ENCODE measurements around the gene CDH5.
A peak's percentile ranks its signal among the peaks of the same experiment; 100 is the strongest.

CDH5 gene

GRCh38 chr16:66366433-66367299 is at the start of gene CDH5:
Gene CDH5, plus strand, starts transcription at chr16:66366691. Its CDS starts 12,647 bp downstream, at chr16:66379338.
- TF ChIP-seq ZBTB7A (IDR thresholded peaks at IDR 0.05; ENCODE audit: low read depth) (0 out of 2 replicates have a peak, but pooled peaks have one; percentile 24), USF1 (IDR thresholded peaks at IDR 0.05) (no peak)

GRCh38 chr16:66318505-66318904 is 48.0 kb upstream of the CDH5 start:
- no peak for TF ChIP-seq MAX (IDR thresholded peaks at IDR 0.05)
- TF ChIP-seq NFIC (IDR thresholded peaks at IDR 0.05): no peak
- no peak for TF ChIP-seq RAD21 (IDR thresholded peaks at IDR 0.05; ENCODE audit: low read depth)
- TF ChIP-seq REST (IDR thresholded peaks at IDR 0.05; ENCODE audit: low read depth): no peak
- no peak for TF ChIP-seq USF1 (IDR thresholded peaks at IDR 0.05)
- no peak for TF ChIP-seq FOXM1 (IDR thresholded peaks at IDR 0.05; ENCODE audit: borderline replicate concordance, low read depth)
- TF ChIP-seq TCF12 (IDR thresholded peaks at IDR 0.05; ENCODE audit: low read depth): no peak
- no peak for TF ChIP-seq TAF1 (IDR thresholded peaks at IDR 0.05; ENCODE audit: low read depth)
- TF ChIP-seq TEAD4 (IDR thresholded peaks at IDR 0.05): no peak
- no peak for TF ChIP-seq EP300 (IDR thresholded peaks at IDR 0.05; ENCODE audit: borderline replicate concordance)
- TF ChIP-seq ZBTB7A (IDR thresholded peaks at IDR 0.05; ENCODE audit: low read depth): no peak
- TF ChIP-seq CREB1 (IDR thresholded peaks at IDR 0.05; ENCODE audit: low read depth): no peak
- no peak for TF ChIP-seq YY1 (IDR thresholded peaks at IDR 0.05; ENCODE audit: low read depth)
- TF ChIP-seq EGR1 (IDR thresholded peaks at IDR 0.05): no peak
- no peak for TF ChIP-seq CEBPB (IDR thresholded peaks at IDR 0.05)

- TF ChIP-seq TAF1 (IDR thresholded peaks at IDR 0.05; ENCODE audit: low read depth) (no peak), NFIC (IDR thresholded peaks at IDR 0.05) (no peak), TCF12 (IDR thresholded peaks at IDR 0.05; ENCODE audit: low read depth) (no peak), CREB1 (IDR thresholded peaks at IDR 0.05; ENCODE audit: low read depth) (no peak), RAD21 (IDR thresholded peaks at IDR 0.05; ENCODE audit: low read depth) (no peak), ZBTB7A (IDR thresholded peaks at IDR 0.05; ENCODE audit: low read depth) (no peak), USF1 (IDR thresholded peaks at IDR 0.05) (no peak)
These were observed 45.7 kb upstream of the CDH5 start for GRCh38 chr16:66320774-66321173.

- TF ChIP-seq EP300 (IDR thresholded peaks at IDR 0.05; ENCODE audit: borderline replicate concordance) (no peak), RAD21 (IDR thresholded peaks at IDR 0.05; ENCODE audit: low read depth) (no peak), FOXM1 (IDR thresholded peaks at IDR 0.05; ENCODE audit: borderline replicate concordance, low read depth) (no peak), TAF1 (IDR thresholded peaks at IDR 0.05; ENCODE audit: low read depth) (no peak)
These were observed 44.3 kb upstream of the CDH5 start for GRCh38 chr16:66322174-66322573.

- TF ChIP-seq EGR1 (IDR thresholded peaks at IDR 0.05) (no peak), MAX (IDR thresholded peaks at IDR 0.05) (no peak), NFIC (IDR thresholded peaks at IDR 0.05) (no peak), RAD21 (IDR thresholded peaks at IDR 0.05; ENCODE audit: low read depth) (peak; percentile 31; the same call in 1 of the 2 replicates), CEBPB (IDR thresholded peaks at IDR 0.05) (no peak), TEAD4 (IDR thresholded peaks at IDR 0.05) (no peak)
These were observed 41.5 kb upstream of the CDH5 start for GRCh38 chr16:66324815-66325515.

- TF ChIP-seq CEBPB (IDR thresholded peaks at IDR 0.05) (no peak), REST (IDR thresholded peaks at IDR 0.05; ENCODE audit: low read depth) (no peak), RAD21 (IDR thresholded peaks at IDR 0.05; ENCODE audit: low read depth) (no peak), ZBTB7A (IDR thresholded peaks at IDR 0.05; ENCODE audit: low read depth) (no peak), TCF12 (IDR thresholded peaks at IDR 0.05; ENCODE audit: low read depth) (no peak), CREB1 (IDR thresholded peaks at IDR 0.05; ENCODE audit: low read depth) (no peak), FOXM1 (IDR thresholded peaks at IDR 0.05; ENCODE audit: borderline replicate concordance, low read depth) (no peak), TAF1 (IDR thresholded peaks at IDR 0.05; ENCODE audit: low read depth) (no peak), YY1 (IDR thresholded peaks at IDR 0.05; ENCODE audit: low read depth) (no peak), EP300 (IDR thresholded peaks at IDR 0.05; ENCODE audit: borderline replicate concordance) (no peak), EGR1 (IDR thresholded peaks at IDR 0.05) (no peak), USF1 (IDR thresholded peaks at IDR 0.05) (no peak), MAX (IDR thresholded peaks at IDR 0.05) (no peak), NFIC (IDR thresholded peaks at IDR 0.05) (no peak), TEAD4 (IDR thresholded peaks at IDR 0.05) (no peak)
These were observed 40.6 kb upstream of the CDH5 start for GRCh38 chr16:66325717-66326376.
